ENCODE data around the gene SYNE4. TPM values are rescaled to one million over a fixed set of nuclear protein-coding genes. Genes with fewer than 3 reads are reported as not detected.

The SYNE4 gene
- polyA plus RNA-seq, 1 experiment = 0.07 TPM

- CTCF ChIA-PET = no interaction called here
These were observed 17.7 kb upstream of the SYNE4 start for GRCh38 chr19:36026091-36026876.

GRCh38 chr19:36025541-36025940 is 16.9 kb upstream of the SYNE4 start:
- CTCF ChIA-PET = no interaction called here

More at GRCh38 chr19:36026091-36026876, 17.7 kb upstream of the SYNE4 start:
- no peaks in the 10 kb centered on the region for H3K27me3 ChIP-seq (ENCODE audit: control insufficient read depth, insufficient read depth, low read length)
- no peak for DNase-seq (ENCODE audit: low read depth, low spot score)
- H3K4me3 ChIP-seq (ENCODE audit: low read depth, low read length) = no peak overlapping the region
- no peaks in the 10 kb centered on the region for H3K9me3 ChIP-seq (ENCODE audit: control insufficient read depth, insufficient read depth, low read length)
- POLR2A ChIA-PET = no interaction called here
- TF ChIP-seq CTCF (IDR thresholded peaks at IDR 0.05; ENCODE audit: low read depth, low read length) = no peak
- H3K27ac ChIP-seq (ENCODE audit: low read depth, low read length) = no peak overlapping the region

GRCh38 chr19:36023432-36023831 is 14.8 kb upstream of the SYNE4 start:
- DNase-seq (ENCODE audit: low read depth, low spot score) = no peak
- Histone ChIP-seq H3K9me3 (ENCODE audit: control insufficient read depth, insufficient read depth, low read length) (no peaks in the 10 kb centered on the region), H3K4me3 (ENCODE audit: low read depth, low read length) (no peak overlapping the region), H3K27me3 (ENCODE audit: control insufficient read depth, insufficient read depth, low read length) (no peaks in the 10 kb centered on the region), H3K27ac (ENCODE audit: low read depth, low read length) (no peak overlapping the region)
- ChIA-PET CTCF (no interaction called here), POLR2A (no interaction called here)
- no peak for TF ChIP-seq CTCF (IDR thresholded peaks at IDR 0.05; ENCODE audit: low read depth, low read length)

More at GRCh38 chr19:36025541-36025940, 16.9 kb upstream of the SYNE4 start:
- DNase-seq (ENCODE audit: low read depth, low spot score) = no peak
- Histone ChIP-seq H3K27me3 (ENCODE audit: control insufficient read depth, insufficient read depth, low read length) (no peaks in the 10 kb centered on the region), H3K27ac (ENCODE audit: low read depth, low read length) (no peak overlapping the region), H3K4me3 (ENCODE audit: low read depth, low read length) (no peak overlapping the region), H3K9me3 (ENCODE audit: control insufficient read depth, insufficient read depth, low read length) (no peaks in the 10 kb centered on the region)
- TF ChIP-seq CTCF (IDR thresholded peaks at IDR 0.05; ENCODE audit: low read depth, low read length) = no peak
- POLR2A ChIA-PET = no interaction called here

- no peaks in the 10 kb centered on the region for H3K27me3 ChIP-seq (ENCODE audit: control insufficient read depth, insufficient read depth, low read length)
- ChIA-PET CTCF (no interaction called here), POLR2A (no interaction called here)
- H3K4me3 ChIP-seq (ENCODE audit: low read depth, low read length) = no peak overlapping the region
- no peaks in the 10 kb centered on the region for H3K9me3 ChIP-seq (ENCODE audit: control insufficient read depth, insufficient read depth, low read length)
- no peak for TF ChIP-seq CTCF (IDR thresholded peaks at IDR 0.05; ENCODE audit: low read depth, low read length)
- no peak for DNase-seq (ENCODE audit: low read depth, low spot score)
- no peak overlapping the region for H3K27ac ChIP-seq (ENCODE audit: low read depth, low read length)
These were observed 10.6 kb upstream of the SYNE4 start for GRCh38 chr19:36019061-36019670.

Measured in AG04450 (cell line).